ENCODE measurements around the gene DRC1.
"Not testable (repeated sequence)": the region's sequence is repeated elsewhere in the genome, so short reads cannot be mapped to it uniquely, and the experiment has no call there.

The DRC1 gene

DNA sequence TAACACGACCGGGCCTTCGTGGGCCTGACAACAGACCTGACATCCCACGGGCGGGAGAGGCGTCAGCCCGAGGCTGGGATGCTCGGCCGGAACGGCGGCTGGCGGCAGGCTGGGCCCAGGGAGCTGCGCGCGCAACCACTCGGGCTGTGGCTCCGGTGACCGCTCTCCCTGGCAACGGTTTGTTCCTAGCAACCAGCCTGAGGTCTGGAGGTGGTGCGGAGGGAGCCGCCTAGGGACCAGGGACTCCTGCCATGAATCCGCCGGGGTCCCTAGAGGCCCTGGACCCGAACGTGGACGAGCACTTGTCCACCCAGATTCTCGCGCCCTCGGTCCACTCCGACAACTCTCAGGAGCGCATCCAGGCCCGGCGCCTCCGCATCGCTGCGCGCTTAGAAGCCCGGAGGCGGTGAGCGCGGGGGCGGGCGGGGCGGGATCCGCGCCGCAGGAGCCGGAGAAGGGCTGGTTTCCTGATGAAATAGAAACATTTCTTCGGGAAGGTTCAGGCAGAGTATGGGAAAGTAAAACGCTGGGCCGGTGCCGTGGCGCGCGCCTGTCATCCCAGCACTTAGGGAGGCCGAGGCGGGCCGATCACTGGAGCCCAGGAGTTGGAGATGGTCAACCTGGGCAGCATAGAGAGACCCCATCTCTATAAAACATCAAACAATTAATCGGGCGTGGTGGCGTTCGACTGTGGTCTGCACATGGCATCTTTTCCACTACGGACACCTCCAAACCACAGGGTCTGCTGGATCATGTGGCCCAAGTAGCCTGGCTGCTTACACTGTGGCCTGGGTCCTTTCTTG is at the start of gene DRC1:
DRC1 (plus strand) TSS at position 182 of the 803 bp plus-strand sequence; CDS start at position 252, 70 bp downstream.
- DNase-seq, result peak; percentile 62 to 82 (median 63)

DNA sequence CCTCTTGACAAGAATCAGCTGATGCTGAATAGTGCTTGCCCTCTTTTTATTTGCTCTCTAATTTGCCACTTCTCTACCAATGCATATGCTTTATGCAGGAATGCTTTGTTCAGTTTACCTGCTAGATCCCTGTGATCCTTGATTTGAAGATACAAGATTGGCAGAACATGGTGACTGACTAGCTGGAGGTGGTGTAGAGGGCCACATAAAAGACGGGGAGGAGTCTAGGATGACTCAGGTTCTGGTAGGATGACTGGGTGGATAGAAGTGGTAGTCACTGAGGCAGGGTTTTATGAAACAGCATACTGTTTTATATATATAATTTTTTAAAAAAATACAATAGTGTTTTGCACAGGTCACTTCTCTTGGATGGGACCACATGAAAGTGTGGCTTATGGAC is 48.8 kb upstream of the DRC1 start:
- DNase-seq, result peak; percentile 58 to 71 (median 62)

DNA sequence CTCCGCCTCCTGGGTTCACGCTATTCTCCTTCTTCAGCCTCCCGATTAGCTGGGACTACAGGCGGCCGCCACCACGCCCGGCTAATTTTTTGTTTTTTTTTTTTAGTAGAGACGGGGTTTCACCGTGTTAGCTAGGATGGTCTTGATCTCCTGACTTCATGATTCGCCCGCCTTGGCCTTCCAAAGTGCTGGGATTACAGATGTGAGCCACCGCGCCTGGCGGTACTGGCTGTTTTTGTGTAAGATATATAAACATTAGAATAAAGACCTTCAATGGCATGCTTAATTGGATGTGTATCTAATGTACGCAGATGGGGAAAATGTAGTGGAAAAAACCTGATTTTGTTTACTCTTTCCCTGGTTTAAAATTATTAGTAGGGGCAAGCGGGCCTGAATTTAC is 47.3 kb upstream of the DRC1 start:
- DNase-seq, result not testable (repeated sequence)

DNA sequence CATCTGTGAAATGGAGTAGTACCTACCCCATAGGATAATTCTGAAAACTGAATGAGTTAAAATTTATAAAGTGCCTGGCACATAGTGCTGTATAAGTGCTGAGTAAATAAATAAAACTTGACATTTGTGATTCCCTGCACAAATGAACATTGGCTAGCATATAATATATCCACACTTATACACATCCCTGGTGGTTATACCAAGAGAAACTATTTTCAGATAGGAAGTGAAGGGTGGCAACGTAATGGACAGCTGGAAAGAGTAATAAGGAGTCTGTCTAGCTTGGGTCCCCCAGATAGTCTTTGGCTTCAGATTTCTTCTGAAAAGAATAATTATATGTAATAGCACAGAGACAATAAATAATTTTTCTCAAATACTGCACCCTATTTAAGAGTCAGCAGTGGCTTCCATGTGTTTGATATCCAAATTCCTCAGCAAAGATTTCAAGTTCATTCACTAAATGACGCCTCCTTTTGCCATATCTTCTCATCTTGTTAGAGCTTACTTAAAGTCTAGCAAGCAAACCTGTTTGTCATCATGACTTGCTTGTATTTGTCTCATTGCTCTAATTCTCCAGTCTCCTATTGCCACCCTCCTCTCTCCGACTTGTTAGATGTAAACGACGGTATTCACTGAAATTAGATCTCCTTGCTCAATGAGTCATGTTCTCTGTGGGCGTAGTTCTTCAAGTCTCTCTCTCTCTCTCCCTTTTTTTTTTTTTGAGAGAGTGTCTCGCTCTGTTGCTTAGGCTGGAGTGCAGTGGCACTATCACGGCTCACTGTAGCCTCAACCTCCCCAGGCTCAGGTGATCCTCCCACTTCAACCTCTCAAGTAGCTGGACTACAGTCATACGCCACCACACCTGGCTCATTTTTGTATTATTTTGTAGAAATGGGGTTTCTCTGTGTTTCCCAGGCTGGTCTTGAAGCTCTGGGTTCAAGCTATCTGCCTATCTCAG is 46.4 kb upstream of the DRC1 start:
- peak; percentile 60 to 65 (median 62) for DNase-seq

DNA sequence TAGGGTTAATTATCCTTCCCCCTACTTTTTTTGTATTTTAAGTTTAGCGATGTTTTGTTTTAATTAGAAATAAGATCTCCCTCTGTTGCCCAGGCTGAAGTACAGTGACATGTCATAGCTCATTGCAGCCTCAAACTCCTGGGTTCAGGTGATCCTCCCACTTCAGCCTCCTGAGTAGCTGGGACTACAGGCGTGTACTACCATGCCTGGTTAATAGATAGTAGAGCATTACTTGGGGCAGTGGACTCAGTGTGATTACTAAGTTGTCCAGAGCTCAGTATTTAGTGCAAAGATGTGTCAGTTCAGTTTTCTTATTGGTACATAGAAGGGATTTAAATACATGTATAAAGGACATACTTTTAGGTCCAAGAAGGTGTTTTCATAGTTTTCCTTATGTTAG is 45.6 kb upstream of the DRC1 start:
- no peak for DNase-seq

DNA sequence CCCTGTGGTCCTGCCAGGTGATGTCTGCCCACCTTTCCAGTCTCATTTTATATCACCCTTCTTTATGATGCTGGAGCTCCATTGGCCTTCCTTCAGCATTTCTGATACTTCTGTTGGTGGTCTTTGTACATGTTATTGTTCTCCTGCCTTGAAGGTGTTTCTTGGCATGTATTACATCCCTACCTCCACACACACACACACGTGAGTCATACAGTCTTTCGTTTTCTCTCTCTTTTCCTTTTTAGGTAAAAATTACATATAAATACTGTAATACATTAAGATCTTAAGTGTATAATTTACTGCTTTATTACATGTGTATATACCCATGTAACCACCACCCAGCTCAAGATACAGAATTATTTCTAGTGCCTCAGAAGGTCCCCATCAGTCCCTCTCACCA is 44.9 kb upstream of the DRC1 start:
- no peak for DNase-seq

DNA sequence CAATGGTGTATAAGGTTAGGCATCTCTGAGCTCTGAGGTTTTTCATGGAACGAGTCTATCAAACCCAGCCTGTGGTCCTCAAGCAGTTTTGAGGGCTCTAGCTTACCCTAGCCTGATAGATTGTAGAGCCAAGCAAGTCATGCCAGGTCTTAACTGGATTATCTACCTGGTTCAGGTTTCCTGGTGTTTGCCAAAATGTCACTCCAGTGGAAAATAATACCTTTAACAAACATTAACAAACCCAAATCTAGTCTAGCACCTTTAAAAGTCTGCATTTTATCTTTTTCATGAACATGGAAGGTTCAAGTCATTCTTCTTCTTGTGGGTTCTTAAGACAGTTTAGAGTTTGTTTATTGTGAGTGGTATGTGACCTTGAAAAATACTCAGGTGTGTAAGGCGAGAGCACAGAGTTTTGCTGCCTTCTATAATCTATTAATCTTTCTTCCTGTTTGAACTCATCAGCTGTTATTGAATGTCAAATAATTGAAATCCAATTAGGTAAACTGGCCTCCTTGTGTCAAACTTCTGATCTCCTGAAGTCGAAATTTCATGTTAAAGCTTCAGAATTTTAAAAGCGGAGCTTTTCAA is 41.7 kb upstream of the DRC1 start:
- DNase-seq, result no peak

DNA sequence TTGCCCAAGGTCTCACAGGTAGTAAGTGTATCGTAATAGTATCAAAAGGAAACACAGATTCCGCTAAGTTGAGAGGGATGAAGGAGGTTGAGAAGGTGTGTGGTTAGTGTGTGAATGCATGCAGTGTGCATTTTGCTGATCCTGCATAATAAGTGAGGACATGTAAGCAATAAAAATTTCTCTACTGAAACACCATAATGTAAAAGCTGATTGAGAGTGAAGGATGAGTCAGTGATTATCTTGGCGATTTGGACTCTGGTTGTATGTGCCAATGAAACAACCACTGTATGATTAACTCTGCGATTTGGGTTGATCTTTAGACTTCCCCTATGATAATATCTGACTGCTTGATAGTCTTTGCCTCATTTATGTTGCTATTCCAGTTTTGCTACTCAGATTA is 38.4 kb upstream of the DRC1 start:
- peak in 1 of 3 donors; percentile 7 for DNase-seq

DNA sequence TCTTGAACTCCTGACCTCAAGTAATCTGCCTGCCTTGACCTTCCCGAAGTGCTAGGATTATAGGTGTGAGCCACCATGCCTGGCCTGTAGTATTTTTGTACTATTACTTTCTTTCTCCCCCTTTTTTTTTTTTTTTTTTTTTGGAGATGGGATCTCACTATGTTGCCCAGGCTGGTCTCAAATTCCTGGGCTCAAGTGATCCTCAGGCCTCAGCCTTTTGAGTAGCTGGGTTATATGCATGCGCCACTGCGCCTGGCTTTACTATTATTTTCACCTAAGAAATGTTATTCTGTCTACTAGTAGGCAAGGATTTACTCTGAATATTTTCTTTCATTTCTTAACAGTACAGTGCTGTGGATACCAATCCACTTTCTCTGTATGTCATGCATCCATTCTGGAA is 37.8 kb upstream of the DRC1 start:
- DNase-seq, result no peak

DNA sequence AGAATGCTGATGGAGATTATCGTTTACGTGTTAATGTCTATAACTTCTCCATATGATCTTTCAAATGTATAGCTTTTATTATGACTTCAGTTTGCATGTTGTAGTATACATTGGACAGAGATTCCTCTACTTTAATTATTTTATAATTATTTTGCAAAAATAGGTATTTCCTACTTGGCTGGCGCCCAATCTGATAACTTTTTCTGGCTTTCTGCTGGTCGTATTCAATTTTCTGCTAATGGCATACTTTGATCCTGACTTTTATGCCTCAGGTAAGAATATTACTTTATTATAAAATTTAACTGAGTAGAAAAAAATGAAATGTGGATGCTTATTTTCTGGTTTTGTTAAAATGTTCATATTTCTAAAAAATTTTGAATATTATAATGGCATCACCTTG is 37.1 kb upstream of the DRC1 start:
- no peak for DNase-seq

DNA sequence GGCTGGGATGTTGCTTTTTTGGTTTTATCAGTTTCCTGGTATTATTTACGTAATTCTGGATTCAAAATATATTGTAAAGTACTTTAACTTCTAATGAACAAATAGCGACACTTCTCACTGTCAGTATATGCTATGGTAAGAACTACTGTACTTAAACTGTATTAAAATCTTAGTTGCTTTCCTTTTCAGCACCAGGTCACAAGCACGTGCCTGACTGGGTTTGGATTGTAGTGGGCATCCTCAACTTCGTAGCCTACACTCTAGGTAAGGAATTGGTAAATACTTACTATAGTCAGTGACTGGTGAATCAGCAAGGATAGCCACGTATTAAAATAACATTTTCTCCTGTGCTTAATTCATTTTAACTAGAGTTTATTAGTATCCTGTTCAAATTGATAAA is 34.8 kb upstream of the DRC1 start:
- no peak for DNase-seq

DNA sequence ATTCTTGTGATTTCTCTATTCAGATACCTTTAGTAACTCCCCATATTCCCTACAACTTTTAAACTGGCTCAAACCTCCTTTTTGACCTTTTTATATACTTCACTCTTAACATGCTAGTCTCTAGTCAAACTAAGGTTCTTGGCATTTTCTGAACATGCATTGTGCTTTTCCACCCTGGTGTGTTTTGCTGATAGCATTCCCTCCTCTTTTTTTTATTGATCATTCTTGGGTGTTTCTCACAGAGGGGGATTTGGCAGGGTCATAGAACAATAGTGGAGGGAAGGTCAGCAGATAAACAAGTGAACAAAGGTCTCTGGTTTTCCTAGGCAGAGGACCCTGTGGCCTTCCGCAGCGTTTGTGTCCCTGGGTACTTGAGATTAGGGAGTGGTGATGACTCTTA is 32.1 kb upstream of the DRC1 start:
- not testable (repeated sequence) for DNase-seq

DNA sequence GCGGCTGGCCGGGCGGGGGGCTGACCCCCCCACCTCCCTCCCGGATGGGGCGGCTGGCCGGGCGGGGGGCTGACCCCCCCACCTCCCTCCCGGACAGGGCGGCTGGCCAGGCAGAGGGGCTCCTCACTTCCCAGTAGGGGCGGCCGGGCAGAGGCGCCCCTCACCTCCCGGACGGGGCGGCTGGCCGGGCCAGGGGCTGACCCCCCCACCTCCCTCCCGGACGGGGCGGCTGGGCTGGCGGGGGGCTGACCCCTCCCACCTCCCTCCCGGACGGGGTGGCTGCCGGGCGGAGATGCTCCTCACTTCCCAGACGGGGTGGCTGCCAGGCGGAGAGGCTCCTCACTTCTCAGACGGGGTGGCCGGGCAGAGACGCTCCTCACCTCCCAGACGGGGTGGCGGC is 30.8 kb upstream of the DRC1 start:
- not testable (repeated sequence) for DNase-seq

DNA sequence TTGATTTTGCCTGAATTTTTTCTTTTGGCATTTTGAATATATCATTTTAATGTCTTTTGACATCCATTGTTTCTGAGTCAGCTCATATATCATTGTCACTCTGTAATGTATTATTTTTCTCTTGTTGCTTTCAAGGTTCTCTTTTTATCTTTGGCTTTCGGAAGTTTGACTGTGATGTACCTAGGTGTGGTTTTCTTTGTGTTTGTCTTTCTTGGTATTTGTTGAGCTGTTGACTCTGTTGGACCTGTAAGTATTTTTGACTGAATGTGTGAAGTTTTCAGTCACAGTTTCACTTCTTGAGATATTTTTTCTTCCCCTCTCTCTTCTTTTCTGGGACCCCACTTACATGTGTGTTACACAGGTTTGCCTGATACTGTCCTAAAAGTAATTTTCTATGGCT is 24.9 kb upstream of the DRC1 start:
- no peak for DNase-seq

DNA sequence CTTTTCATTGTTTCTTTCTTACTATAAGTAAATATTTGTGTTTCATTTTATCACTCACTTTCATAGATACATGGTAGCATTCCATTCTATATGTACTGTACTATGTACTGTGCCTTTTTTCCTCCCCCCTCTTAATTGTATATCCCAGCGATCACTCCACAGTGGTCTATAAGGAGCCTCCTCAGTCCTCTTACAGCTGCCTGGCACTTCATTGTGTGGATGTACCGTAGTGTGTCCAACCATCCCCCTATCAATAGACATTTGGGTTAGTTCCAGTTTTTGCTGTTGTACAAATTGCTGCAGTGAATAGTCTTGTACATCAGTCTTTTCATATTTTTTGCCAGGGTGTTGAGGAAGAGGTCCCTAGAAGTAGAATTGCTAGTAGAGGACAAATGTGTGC is 21.4 kb upstream of the DRC1 start:
- no peak for DNase-seq

DNA sequence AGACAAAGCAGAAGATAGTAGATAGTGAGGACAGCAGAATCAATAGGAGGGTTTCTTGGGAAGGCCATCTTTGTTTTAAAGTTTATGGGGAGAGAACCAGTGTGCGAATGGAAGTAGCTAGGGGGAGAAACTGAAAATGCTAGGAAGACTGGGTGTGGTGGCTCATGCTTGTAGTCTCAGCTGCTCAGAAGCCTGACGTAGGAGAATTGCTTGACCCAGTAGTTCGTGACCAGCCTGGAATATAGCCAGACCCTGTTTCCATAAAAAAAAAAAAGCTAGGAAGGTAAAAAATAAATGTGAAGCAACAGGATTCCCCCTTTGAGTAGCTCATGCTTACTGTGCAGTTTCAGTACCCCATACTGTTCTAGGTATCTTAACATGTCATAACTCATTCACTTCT is 19.2 kb upstream of the DRC1 start:
- peak; percentile 32 to 67 (median 37) for DNase-seq

DNA sequence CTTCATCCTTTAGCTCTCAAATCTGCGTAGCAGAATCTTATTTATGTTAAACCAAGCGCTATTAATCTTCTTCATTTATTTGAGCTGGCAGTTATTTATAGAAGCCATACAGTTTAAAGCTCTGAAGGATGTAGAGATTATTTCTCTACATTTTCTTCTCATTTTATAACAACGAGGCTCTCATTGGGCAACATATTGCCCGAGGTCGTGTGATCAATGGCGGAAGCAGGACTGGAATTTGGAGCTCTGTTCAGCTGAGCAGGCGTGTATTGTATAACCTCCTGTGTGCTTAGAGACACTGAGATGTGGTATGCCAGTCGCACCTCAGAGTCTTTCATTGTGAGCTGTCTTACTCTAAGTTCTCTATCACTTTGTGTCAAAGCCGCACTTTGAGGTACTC is 17.5 kb upstream of the DRC1 start:
- DNase-seq, result no peak

DNA sequence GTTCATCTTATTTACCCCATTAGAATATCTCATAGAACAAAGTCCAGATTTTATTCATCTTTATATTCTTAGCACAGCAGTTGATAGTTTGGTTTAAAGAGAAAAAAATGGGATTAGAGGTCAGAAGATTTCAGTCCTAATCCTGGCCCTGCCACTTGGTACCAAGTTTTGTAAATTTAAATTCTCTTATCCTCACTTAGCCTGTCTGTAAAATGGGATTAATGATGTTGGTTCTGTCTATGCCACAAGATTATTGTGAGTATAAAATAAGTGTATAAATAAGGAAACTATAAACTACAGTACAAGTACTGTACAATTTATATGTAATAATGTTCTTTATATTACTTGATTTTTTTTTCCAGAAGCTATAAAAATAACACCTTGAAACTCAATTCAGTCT is 17.1 kb upstream of the DRC1 start:
- DNase-seq, result no peak

DNA sequence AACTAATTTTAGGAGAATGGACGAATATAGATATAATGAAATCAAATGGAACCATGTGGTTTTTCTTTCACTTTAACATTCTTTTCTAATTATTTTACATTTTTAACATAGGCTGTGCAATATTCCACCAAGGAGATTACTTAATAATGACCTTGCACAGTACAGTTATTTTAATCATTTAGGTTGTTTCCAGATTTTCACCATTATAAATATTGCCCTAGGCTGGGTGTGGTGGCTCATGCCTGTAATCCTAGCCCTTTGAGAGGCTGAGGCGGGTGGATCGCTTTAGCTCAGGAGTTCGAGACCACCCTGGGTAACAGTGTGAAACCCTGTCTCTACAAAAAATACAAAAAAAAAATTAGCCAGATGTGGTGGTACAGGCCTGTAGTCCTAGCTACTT is 14.5 kb upstream of the DRC1 start:
- no peak for DNase-seq

DNA sequence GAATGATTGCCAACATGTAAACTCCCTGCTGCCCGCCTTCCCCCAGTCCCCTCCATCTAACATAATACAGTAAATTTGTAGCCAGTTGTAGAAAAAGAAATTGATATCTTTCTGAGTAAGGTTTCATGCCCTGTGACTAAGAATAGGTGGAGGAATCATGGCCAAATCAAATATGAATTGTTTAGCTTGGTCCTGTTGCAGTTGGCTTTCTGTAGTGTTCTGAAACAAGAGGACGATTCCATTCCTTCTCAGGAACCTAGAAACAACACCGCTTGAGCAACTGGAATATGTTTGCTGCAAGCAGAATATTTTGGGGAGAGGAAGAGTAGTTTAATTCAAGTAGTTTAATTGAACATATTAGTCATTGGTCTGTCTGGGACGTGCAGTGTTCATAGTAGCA is 7.0 kb upstream of the DRC1 start:
- DNase-seq, result no peak

DNA sequence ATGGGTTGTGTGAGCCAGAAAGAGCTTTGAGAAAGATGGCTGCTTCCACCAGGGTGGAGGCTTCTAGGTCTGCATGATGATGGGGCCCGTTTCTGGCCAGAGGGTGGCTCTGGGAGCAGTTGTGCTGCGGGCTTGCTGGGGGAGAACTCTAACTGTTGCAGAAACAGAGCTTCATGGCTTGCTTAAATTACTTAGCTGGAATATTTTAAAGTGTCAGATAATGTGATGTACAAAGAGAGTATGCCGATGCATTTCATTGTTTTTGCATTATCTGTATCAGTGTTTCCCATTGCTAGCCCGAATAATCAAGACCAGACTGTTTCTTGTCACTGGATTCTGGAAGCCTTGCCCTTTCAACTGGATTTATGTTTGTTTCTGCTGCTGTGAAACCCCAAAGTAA is 6.3 kb upstream of the DRC1 start:
- no peak for DNase-seq

DNA sequence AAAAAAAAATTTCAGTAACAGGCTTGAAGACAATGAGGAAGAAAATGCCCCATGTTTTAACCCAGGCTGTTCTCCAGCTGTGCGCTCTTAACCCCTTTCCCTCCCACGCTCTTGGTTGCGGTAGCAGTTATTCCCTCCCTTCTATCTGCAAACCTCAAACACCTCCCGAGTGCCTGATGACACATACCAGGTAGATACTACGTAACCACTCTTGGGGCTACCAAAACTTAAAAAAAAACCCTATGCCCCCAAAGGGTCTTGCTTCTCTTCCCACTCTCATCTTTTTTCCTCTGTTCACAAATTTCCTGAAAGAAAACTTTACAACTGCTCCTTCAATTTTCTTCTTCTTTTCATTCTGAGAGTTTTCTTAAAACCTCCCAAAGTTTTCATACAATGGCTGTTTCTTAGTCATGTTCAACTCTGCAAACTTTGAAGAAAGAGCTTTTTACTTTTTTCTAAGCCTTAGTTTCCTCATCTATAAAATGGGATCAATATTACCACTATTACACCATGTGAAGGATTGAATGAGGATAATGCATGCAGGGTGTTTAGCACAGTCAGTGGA is 4.9 kb upstream of the DRC1 start:
- DNase-seq, result no peak

DNA sequence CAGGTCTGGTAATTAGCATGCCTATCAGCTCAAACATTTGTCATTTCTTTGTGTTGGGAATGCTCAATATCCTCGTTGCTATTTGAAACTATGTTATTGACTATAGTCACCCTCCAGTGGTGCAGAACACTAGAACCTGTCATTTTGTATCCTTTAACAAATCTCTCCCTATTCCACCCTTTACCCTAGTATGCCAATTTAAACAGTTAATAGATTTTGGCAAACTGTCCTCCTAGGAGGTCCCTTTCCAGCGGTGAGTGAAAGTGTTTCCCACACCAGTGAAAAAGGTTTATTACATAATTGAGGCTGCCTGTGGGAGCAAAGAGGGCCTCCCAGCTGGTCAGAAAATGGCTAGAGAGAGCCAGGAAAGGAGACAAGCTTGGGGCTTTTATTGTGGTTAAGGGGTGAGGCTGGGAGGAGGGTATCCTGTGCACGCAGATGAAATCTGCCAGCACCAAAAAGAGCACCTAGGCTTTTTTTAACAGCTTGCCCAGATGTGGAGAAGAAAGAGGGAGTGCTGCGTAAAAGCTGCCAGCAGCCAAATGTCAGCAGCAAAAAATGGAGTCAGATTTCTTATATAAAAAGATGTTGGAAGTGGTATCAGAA is 1.8 kb upstream of the DRC1 start:
- DNase-seq, result no peak

Measured in suppressor macrophage treated with lipopolysaccharide for 1 hour (primary cell).